ENCODE measurements around the gene RBP2. TPM values are rescaled to one million over a fixed set of nuclear protein-coding genes. Genes with fewer than 3 reads are reported as not detected.

RBP2 gene
- total and polyA plus RNA-seq, 9 of the 15 experiments (the other 6 are each of a cell fraction or from before 2014, with no cell fraction given), result not detected

DNA sequence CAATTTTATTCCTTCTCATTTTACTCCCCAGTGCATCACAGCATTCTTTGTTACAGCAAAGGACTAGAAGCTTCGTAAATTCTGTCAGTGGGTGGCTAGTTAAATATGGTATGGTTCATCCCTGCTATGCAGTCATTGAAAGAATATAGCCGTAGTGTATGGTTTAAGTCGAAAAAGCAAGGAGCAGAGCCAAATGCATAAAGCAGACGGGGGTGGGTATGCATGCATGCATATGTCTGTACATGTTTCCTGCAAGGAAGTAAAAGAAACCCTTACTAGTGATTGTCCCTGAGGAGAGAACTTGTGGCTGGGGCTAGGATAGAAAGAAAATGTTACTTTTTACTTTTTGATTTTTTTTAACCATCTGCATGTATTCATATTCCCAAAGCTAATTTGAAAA lies 19.9 kb downstream of the RBP2 start:
- 2% methylated on average over 4 of the region's 4 CpGs for WGBS (ENCODE audit: insufficient coverage, low coverage, missing lambda C conversion rate)
- Histone ChIP-seq H3K9me1 (ENCODE audit: control insufficient read depth, insufficient read depth, low read length) (no peaks in the 10 kb centered on the region), H2AFZ (ENCODE audit: low read depth, low read length) (no peak overlapping the region), H3K4me1 (replicated peaks in 1 of 2; ENCODE audit: control insufficient read depth in 2 of 2, insufficient read depth in 2 of 2, low read length in 2 of 2) (no peaks in the 10 kb centered on the region), H3K4me2 (ENCODE audit: insufficient read depth, low read length) (no peak overlapping the region), H3K27ac (ENCODE audit: extremely low read depth, low read depth, low read length) (no peak overlapping the region), H3K27me3 (ENCODE audit: control insufficient read depth in 2 of 2, insufficient read depth in 2 of 2, low read length in 2 of 2) (peaks cover 0 to 6% of the 10 kb centered on the region in 2 experiments; a peak in 1 of 5 replicates), H3K36me3 (ENCODE audit: control insufficient read depth, insufficient read depth, low read length) (no peaks in the 10 kb centered on the region), H3K79me2 (ENCODE audit: control insufficient read depth, insufficient read depth, low read length) (no peaks in the 10 kb centered on the region), H3K9ac (ENCODE audit: insufficient read depth in 1 of 2, low read depth in 2 of 2, low read length in 2 of 2) (no peak overlapping the region), H3K4me3 (no peak overlapping the region), H4K20me1 (replicated peaks; ENCODE audit: control insufficient read depth, insufficient read depth, low read length) (no peaks in the 10 kb centered on the region; the same call in 1 of the 2 replicates), H3K9me3 (replicated peaks; ENCODE audit: control insufficient read depth, insufficient read depth, low read depth, low read length) (no peaks in the 10 kb centered on the region)
- TF ChIP-seq SOX6 (IDR thresholded peaks at IDR 0.05) (no peak), TAL1 (IDR thresholded peaks at IDR 0.05) (no peak), BRD9 (IDR thresholded peaks at IDR 0.05; ENCODE audit: low read depth, partially characterized antibody) (no peak), SMARCE1 (IDR thresholded peaks at IDR 0.05) (no peak), DIDO1 (tag; IDR thresholded peaks at IDR 0.05; ENCODE audit: low read depth) (no peak), SMC3 (conservative IDR thresholded peaks at IDR 0.05; ENCODE audit: insufficient read depth, low read depth, low read length) (no peak)
- TF ChIP-seq, protein P1, sequence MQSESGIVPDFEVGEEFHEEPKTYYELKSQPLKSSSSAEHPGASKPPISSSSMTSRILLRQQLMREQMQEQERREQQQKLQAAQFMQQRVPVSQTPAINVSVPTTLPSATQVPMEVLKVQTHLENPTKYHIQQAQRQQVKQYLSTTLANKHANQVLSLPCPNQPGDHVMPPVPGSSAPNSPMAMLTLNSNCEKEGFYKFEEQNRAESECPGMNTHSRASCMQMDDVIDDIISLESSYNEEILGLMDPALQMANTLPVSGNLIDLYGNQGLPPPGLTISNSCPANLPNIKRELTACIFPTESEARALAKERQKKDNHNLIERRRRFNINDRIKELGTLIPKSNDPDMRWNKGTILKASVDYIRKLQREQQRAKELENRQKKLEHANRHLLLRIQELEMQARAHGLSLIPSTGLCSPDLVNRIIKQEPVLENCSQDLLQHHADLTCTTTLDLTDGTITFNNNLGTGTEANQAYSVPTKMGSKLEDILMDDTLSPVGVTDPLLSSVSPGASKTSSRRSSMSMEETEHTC (IDR thresholded peaks at IDR 0.05), result no peak
- in situ Hi-C loops (cut with MboI) (no loop called here), intact Hi-C loops (cut with micrococcal nuclease) (no loop called here)
- no TSS peak for BruUV-seq (replicated peaks)
- CTCF ChIA-PET (ENCODE audit: low intra/inter-chr PET ratio), result interaction anchor here (0.6 kb wide), 1 partner anchor 1388 kb away, joined by 3 read pairs; no protein-coding TSS in a partner anchor
- DNase-seq (ENCODE audit: extremely low read depth in 1 of 4, low spot score in 3 of 4) (no peak), ATAC-seq (no peak), FAIRE-seq (no peak)
- POLR2A ChIA-PET, result no interaction called here

Measured in K562 (cell line).